NCI-H2227 (cell line): ENCODE measurements around the gene SULT1A2.
"Not testable (repeated sequence)": the region's sequence is repeated elsewhere in the genome, so short reads cannot be mapped to it uniquely, and the experiment has no call there.

Source experiments
- DNase-seq: peaks from one replicate; lab custom pipeline; 2025; ENCODE audit not compliant: unreplicated experiment; lab: John Stamatoyannopoulos, UW

SULT1A2 gene

GRCh38 chr16:28592511-28592910, 4.3 kb downstream of the SULT1A2 start:
- DNase-seq, result no peak

DNA sequence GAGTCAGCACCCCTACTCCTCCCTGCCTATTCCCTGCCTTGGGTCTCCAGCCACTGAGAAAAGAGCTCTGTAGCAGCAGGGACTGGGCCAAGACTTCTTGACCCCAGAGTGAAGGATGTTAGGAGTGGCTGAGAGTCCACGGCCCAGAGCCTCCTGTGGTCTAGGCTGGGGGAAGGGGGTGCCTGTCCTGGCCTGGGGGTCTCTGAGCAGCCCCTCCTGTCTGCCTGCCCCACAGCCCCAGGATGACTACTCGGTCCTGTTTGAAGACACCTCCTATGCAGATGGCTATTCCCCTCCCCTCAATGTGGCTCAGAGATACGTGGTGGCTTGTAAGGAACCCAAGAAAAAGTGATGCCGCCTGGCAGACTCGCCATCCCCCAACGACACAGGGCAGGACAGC, 5.5 kb downstream of the SULT1A2 start:
- no peak for DNase-seq

GRCh38 chr16:28590384-28591340, 6.2 kb downstream of the SULT1A2 start:
- no peak for DNase-seq

DNA sequence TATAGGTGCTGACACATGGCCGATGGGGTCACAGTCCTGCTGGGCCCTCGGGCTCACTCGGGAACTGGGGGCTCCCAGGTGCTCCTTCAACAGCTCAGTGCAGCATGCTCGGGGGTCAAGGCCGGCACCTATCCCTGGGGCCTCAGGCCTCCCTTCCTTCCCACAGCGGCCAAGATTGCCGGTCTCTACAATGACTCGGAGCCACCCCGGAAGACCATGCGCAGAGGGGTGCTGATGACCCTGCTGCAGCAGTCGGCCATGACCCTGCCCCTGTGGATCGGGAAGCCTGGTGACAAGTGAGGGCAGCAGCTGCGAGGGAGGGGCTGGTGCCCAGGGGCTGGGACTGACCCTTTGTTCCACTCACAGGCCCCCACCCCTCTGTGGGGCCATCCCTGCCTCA, 6.9 kb downstream of the SULT1A2 start:
- no peak for DNase-seq

DNA sequence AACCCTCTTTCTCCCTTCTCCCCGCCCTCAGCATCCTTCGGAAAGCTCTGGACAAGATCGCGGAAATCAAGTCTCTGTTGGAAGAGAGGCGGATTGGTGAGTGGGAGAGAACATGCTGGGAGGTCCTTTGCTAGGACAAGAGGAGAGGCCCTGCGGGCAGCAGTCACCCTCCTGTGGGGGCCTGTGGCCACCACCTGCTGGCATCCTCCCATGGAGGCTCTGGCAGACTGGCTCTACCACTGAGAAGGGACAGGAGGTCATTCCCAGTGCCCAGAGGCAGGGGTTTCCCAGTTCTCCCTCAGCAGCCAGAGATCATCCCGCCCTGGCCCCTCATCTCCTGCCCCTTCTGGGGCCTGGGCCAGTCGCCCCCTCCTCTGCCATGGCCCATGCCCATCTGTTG, 7.8 kb downstream of the SULT1A2 start:
- no peak for DNase-seq

DNA sequence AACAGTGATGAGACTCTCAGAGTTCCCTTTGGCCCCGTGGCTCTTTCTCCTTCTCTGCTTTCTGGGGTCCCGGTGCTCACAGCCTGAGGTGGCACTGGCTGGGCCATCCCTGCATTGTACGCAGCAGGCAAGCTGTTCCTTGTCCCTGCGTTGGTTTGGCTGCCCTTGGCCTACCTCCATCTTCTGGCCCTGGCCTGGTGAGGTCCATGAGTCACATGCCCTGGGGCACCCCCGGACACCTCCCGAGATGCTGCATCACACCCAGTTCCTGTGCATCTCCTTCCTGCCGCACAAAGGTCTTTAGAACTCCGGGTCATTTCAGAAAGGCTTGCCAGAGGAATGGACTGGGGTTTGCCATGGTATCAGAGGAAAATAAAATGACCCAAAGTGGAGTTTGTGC, 9.5 kb downstream of the SULT1A2 start:
- no peak for DNase-seq

GRCh38 chr16:28586466-28586865, 10.4 kb downstream of the SULT1A2 start:
- no peak for DNase-seq

GRCh38 chr16:28585674-28586073, 11.2 kb downstream of the SULT1A2 start:
- peak; percentile 13 for DNase-seq

DNA sequence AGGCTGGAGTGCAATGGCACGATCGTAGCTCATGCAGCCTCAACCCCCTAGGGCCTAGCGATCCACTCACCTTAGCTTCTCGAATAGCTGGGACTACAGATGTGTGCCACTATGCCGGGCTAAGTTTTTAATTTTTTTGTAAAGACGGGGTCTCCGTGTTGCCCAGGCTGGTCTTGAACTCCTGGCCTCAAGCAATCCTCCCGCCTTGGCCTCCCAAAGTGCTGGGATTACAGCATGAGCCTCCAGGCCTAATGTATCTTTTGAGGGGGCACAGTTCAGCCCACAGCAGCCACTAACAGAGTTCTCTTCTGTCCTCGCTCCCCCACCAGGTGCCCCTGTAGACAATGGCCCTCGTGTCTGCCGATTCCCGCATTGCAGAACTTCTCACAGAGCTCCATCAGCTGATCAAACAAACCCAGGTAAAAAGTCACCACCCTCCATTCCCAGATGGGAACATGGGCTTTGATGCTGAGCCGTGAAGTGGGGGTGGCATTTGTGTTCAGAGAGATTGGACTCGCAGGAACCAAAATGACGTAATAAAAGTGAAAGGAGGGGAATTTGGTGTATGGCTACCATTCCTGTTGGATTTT, 16.0 kb downstream of the SULT1A2 start:
- no peak for DNase-seq

- no peak for DNase-seq
Observed at GRCh38 chr16:28575446-28576109, 21.3 kb downstream of the SULT1A2 start.

- no peak for DNase-seq
Observed at GRCh38 chr16:28574925-28575324, 21.9 kb downstream of the SULT1A2 start.

GRCh38 chr16:28573738-28574718, 22.8 kb downstream of the SULT1A2 start:
- no peak for DNase-seq

DNA sequence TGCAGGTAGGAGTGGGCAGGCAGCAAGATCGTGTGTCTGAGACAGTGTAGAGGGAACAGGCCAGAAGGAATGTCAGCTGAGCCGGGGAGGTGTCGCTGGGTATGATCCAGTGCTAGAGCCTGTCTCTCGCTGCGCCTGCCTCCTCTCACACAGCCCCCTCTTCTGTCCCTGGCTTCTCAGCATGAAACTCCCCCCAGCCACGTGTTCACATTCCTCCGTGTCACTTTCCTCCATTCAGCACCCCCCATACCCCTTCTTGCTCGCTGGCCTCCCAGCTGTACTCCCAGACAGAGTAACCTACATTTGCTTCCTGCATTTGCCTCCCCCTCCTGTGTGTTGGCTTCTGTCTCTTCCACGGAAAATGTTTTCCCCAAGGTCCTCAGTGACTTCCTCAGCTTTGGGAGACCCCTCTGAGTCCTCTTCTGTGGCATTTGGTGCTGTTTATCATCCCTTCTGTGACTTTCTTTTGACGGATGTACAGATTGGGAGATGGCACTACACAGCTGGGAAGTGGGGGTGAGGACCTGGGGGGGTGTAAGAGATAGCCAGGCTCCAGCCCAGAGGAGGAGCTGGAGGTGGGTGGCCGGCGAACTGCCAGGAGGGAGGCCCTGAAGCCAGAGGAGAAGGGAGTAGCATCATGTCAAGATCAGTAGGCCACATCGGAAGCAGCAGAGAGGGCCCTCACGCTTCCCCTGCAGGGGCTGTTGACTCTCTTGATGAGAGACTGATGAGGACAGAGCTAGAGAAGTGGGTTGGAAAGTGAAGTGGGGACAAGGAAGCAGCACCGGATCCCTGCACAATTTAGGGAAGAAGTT, 23.9 kb downstream of the SULT1A2 start:
- no peak for DNase-seq

- DNase-seq, result no peak
Observed at GRCh38 chr16:28569968-28570752, 26.7 kb downstream of the SULT1A2 start.

DNA sequence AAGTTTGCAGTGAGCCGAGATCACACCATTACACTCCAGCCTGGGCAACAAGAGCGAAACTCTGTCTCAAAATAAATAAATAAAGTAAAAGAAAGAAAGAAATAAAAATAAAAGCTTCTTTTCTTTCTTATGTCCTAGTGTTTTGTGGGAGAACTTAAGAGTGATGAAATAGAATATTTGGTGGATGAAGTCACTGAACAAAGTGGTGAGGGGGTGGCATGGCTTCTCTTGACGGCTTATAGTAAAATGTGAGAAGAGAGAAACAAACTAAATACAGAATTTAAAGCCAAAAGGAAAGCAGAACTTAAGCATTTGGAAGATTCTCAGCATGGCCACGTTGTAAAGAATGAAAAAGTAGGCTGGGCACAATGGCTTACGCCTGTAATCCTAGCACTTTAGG, 27.8 kb downstream of the SULT1A2 start:
- no peak for DNase-seq

DNA sequence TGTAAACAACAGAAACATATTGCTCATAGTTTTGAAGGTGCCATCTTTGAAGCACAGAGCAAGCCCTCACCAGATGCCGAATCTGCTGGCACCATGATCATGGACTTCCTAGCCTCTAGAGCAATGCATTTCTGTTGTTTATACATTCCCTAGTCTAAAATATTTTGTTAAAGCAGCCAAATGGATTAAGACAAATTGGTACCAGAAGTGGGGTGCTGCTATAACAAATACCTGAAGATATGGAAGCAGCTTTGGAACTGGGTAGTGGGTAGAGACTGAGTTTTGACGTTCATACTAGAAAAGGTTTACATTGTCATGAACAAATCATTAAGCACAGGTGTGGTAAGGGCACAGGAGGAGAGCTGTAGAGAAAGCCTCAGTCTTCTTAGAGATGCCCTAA, 29.6 kb downstream of the SULT1A2 start:
- DNase-seq, result no peak

DNA sequence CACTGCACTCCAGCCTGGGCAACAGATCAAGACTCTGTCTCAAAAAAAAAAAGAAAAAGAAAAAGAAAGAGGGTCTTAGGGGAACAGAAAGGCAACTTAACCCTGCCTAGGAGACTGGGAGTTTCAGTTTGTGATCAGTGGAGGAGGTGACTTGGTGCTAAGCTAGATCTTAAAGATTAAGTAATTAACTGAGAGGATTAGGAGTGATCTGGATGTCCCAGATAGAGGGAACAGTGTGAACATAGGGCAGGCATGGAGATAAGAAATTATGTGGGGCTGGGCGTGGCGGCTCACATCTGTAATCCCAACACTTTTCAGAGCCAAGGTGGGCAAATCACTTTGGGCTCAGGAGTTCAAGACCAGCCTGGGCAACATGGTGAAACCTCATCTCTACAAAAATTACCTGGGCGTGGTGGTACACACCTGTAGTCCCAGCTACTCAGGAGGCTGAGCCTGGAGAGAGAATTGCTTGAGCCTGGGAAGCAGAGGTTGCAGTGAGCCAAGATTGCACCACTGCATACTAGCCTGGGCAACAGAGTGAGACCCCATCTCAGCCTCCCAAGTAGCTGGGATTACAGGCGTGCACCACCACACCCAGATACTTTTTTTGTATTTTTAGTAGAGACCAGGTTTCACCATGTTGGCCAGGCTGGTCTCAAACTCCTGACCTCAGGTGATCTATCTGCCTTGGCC, 30.5 kb downstream of the SULT1A2 start:
- not testable (repeated sequence) for DNase-seq

- no peak for DNase-seq
Observed at GRCh38 chr16:28563218-28563617, 33.6 kb downstream of the SULT1A2 start.

DNA sequence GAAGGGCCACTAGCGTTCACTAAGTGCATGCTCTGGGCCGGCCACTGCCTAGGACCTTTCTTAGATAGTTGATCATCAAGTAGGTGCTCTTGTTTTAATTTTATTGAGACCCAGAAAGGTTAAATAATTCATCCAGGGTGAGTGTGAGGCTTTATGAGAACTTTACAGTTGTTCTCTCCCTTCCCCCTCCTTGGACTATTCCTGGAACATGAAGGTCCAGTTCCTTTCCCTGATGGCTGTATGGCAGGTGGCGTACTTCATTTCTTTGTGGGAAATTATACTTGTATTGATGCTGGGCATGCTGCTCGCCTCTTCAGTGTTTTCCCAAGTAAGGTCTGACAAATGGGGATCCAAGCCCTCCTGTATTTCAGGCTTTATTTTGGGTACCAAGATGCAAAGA, 34.7 kb downstream of the SULT1A2 start:
- no peak for DNase-seq
